ENCODE measurements around the gene RNF40. TPM values are rescaled to one million over a fixed set of nuclear protein-coding genes. Genes with fewer than 3 reads are reported as not detected.

Gene RNF40
- polyA plus RNA-seq, 1 donor (not counting 4 experiments of a cell fraction or from before 2014, with no cell fraction given) = 52.7 TPM

- no peak overlapping the region for H3K9ac ChIP-seq (ENCODE audit: control insufficient read depth, extremely low read depth, insufficient read depth, low read length)
- DNase-seq (ENCODE audit: low read depth, low spot score) (no peak), FAIRE-seq (no peak)
- H3K27me3 ChIP-seq (ENCODE audit: control insufficient read depth, extremely low read depth, insufficient read depth, low read length) = no peaks in the 10 kb centered on the region
- no peak overlapping the region for H3K4me3 ChIP-seq (ENCODE audit: control insufficient read depth in 2 of 3, extremely low read depth in 1 of 3, insufficient read depth in 2 of 3, low read depth in 1 of 3, low read length in 3 of 3)
- peaks cover under 1% of the 10 kb centered on the region for H3K79me2 ChIP-seq (ENCODE audit: control insufficient read depth, insufficient read depth, low read length)
- H3K4me2 ChIP-seq (ENCODE audit: control insufficient read depth, extremely low read depth, insufficient read depth, low read depth, low read length) = no peak overlapping the region
- no peaks in the 10 kb centered on the region for H4K20me1 ChIP-seq (ENCODE audit: control insufficient read depth, extremely low read depth, insufficient read depth, low read length)
- TF ChIP-seq EZH2 (IDR thresholded peaks at IDR 0.05; ENCODE audit: low read length) (no peak), CTCF (optimal IDR thresholded peaks at IDR 0.05 in 1 of 3, IDR thresholded peaks at IDR 0.05 in 1 of 3, conservative IDR thresholded peaks at IDR 0.05 in 1 of 3; ENCODE audit: extremely low read depth in 1 of 3, insufficient read depth in 2 of 3, low read length in 3 of 3) (no peak)
- no peak overlapping the region for H3K27ac ChIP-seq (ENCODE audit: control insufficient read depth, insufficient read depth, low read length)
- no peak overlapping the region for H2AFZ ChIP-seq (ENCODE audit: control insufficient read depth, low read length)
- no peaks in the 10 kb centered on the region for H3K9me1 ChIP-seq (ENCODE audit: control insufficient read depth, extremely low read depth, insufficient read depth, low read length)
- dilution Hi-C loops (cut with MboI; ENCODE audit: extremely low pct_ligation_motif_present, low sequenced_read_pairs) = loop anchor here (25.0 kb wide), 1 partner anchor 107 kb away; the partner anchor contains the start of genes BCL7C and CTF1
- peaks cover 5% of the 10 kb centered on the region for H3K4me1 ChIP-seq (ENCODE audit: control insufficient read depth, extremely low read depth, insufficient read depth, low read length)
- peaks cover 6 to 20% of the 10 kb centered on the region in 2 experiments for H3K36me3 ChIP-seq (ENCODE audit: control insufficient read depth in 2 of 2, extremely low read depth in 1 of 2, insufficient read depth in 2 of 2, low read length in 2 of 2)
- no peaks in the 10 kb centered on the region for H3K9me3 ChIP-seq (ENCODE audit: control insufficient read depth, low read depth, low read length)
These were observed 17.9 kb downstream of the RNF40 start for GRCh38 chr16:30780021-30780420.

DNA sequence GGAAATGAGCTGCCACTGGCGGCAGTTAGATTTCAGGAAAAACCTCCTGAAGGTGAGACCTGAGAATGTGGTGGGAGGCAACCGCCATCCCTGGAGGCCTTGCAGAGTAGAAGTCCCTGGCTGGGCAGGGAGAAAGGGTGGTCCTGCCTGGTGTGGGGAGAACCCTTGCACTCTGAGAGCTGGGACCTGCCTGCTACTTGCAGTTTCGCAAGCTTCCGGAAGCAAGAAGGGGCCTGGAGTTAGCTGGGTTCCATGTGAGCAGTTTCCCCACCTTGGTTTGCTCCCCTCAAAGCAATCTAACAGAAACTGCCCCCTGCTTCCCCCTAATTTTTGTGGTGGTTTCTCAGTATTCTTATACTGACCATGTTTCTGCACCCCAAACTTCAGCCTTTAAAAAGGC, 18.4 kb downstream of the RNF40 start:
- dilution Hi-C loops (cut with MboI; ENCODE audit: extremely low pct_ligation_motif_present, low sequenced_read_pairs) = loop anchor here (25.0 kb wide), 1 partner anchor 107 kb away; the partner anchor contains the start of genes BCL7C and CTF1
- Histone ChIP-seq H3K36me3 (ENCODE audit: control insufficient read depth in 2 of 2, extremely low read depth in 1 of 2, insufficient read depth in 2 of 2, low read length in 2 of 2) (peaks cover 6 to 20% of the 10 kb centered on the region in 2 experiments), H3K9me3 (ENCODE audit: control insufficient read depth, low read depth, low read length) (no peaks in the 10 kb centered on the region), H3K79me2 (ENCODE audit: control insufficient read depth, insufficient read depth, low read length) (peaks cover 6% of the 10 kb centered on the region), H3K4me3 (ENCODE audit: control insufficient read depth in 2 of 3, extremely low read depth in 1 of 3, insufficient read depth in 2 of 3, low read depth in 1 of 3, low read length in 3 of 3) (no peak overlapping the region), H3K27me3 (ENCODE audit: control insufficient read depth, extremely low read depth, insufficient read depth, low read length) (no peaks in the 10 kb centered on the region), H3K9ac (ENCODE audit: control insufficient read depth, extremely low read depth, insufficient read depth, low read length) (no peak overlapping the region), H3K9me1 (ENCODE audit: control insufficient read depth, extremely low read depth, insufficient read depth, low read length) (no peaks in the 10 kb centered on the region), H3K4me1 (ENCODE audit: control insufficient read depth, extremely low read depth, insufficient read depth, low read length) (peaks cover 2% of the 10 kb centered on the region), H3K27ac (ENCODE audit: control insufficient read depth, insufficient read depth, low read length) (no peak overlapping the region), H4K20me1 (ENCODE audit: control insufficient read depth, extremely low read depth, insufficient read depth, low read length) (no peaks in the 10 kb centered on the region), H3K4me2 (ENCODE audit: control insufficient read depth, extremely low read depth, insufficient read depth, low read depth, low read length) (no peak overlapping the region), H2AFZ (ENCODE audit: control insufficient read depth, low read length) (no peak overlapping the region)
- DNase-seq (ENCODE audit: low read depth, low spot score) = no peak
- no peak for FAIRE-seq
- no peak for TF ChIP-seq CTCF (optimal IDR thresholded peaks at IDR 0.05 in 1 of 3, IDR thresholded peaks at IDR 0.05 in 1 of 3, conservative IDR thresholded peaks at IDR 0.05 in 1 of 3; ENCODE audit: extremely low read depth in 1 of 3, insufficient read depth in 2 of 3, low read length in 3 of 3)
- no peak for TF ChIP-seq EZH2 (IDR thresholded peaks at IDR 0.05; ENCODE audit: low read length)

Measured in keratinocyte (primary cell).